Stimulated activated CD4-positive, alpha-beta T cell treated with anti-CD3 and anti-CD28 coated beads, Interleukin-15, amount 100 ng/mL, for 48 hours (primary cell): ENCODE measurements around the gene FCGBP.
A peak's percentile ranks its signal among the peaks of the same experiment; 100 is the strongest.

ENCODE experiments used
- DNase-seq, 2 donors: peaks; one replicate each; pipeline ENCODE4 v3.0.0-alpha.2; 2020; ENCODE audit warnings: low read depth in 2 of 2

FCGBP gene

GRCh38 chr19:39946532-39946931 lies 12.1 kb upstream of the FCGBP start:
- DNase-seq: no peak

DNA sequence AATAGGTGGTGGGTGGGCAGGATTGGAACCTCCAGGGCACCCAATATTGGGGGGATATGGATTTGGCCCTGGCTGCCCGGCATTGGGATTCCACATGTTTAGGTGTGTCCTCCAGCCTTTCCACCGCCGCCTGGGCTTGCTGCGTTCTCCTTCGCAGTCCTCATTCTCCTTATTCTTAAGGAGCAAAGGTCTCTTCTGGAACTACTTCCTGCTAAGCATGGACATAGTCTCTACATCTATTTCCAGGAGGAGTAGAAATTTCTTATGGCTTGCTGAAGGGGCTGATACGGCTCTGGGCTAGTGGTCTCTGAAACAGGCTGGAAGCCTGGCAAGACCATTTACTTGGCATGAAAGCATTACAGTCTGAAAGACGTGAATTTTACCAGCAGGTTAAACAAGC lies 9.2 kb upstream of the FCGBP start:
- DNase-seq: no peak

DNA sequence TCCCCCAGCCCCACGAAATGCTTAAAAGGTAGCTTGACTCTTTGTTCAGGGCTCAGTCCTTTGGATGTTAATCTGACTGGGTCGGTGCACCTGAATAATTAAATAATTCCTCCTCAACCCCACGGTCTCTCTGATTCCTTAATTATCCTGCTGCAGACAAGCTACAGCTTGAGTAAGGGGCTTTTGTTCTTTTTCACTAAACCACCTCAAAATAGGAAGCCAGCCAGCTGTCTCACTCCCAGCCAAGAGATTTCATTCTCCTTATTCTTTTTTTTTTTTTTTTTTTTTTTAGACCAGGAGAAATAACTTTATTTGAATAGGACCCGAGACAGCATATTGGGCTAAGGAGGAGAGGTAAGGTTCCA lies 7.9 kb upstream of the FCGBP start:
- no peak for DNase-seq

- DNase-seq: no peak
These were observed 7.4 kb upstream of the FCGBP start for GRCh38 chr19:39941615-39942365.

GRCh38 chr19:39941151-39941550 lies 6.7 kb upstream of the FCGBP start:
- DNase-seq: no peak

DNA sequence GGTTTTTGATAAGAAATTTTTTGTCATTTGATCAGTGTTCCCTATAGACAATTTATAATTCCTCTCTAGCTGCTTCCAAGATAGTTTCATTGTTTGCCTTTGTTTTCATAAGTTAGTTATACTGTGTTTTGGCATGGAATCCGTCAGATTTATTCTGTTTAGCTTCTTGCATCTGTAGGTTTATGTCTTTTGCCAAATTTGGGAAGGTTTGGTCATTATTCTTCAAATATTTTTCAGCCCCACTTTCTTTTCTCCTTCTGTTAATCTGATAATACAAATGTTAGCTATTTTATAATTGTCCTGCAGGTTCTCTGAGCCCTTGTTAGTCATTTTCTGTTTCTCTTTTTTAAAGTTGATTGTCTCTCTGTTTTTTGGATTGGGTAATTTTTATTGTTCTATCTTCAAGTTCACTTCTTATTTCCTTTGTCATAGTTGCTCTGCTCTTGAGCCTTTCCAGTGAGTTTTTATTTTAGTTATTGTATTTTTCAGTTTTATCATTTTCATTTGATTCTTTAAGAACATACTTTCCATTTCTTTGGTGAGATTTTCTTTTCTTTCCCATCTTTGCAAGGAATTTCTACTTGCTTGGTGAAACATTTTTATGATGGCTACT lies 5.9 kb upstream of the FCGBP start:
- DNase-seq: no peak

- no peak for DNase-seq
These were observed 5.1 kb upstream of the FCGBP start for GRCh38 chr19:39939556-39939955.

GRCh38 chr19:39937787-39938186 lies 3.4 kb upstream of the FCGBP start:
- DNase-seq: no peak

DNA sequence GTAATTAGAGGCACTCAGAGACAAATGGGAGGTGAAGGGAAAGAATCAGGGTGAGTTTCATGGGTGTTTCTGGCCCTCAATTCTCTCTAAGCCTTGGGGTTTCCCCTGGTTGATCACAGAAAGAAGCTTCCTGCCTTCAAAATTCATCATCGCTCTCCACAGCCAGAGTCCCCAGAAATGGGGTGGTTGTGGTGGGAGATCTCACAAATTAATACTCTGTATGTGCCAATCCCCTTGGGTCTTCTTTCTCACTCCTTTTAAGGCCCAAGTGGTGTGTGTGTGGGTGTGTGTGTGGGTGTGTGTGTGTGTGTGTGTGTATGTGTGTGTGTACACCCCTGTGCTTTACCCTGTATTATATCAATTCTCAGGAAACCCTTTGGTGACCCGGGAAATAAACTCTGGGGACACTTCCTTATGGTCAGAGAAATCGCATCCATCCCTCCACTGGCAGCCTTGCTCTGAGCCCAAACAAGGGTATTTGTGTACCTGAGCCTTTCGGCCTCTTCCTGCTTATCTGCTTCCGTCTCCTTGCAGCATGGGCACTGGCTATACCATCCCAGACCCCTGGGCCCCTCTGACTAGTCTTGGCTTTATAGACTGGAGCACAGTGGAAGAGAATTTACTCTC lies 2.8 kb upstream of the FCGBP start:
- DNase-seq: peak in 1 of 2 donors; percentile 40

GRCh38 chr19:39936622-39937021 lies 2.2 kb upstream of the FCGBP start:
- DNase-seq: no peak

- no peak for DNase-seq
These were observed 1.6 kb upstream of the FCGBP start for GRCh38 chr19:39936020-39936419.

DNA sequence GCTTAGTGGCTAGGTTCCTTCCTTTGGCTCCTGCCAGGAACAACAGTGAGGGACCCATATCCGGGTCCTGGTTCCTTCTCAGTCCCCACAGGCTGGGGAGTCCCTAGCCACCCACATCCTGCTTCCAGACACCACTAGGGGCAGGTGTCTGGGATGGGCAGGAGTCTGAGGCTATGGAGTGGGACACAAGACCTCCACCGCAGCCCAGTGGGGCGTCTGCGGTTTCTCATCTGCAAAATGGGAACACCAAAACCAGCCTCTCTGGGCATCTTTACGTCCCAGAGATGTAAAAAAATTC lies 879 bp upstream of the FCGBP start:
- DNase-seq: no peak

DNA sequence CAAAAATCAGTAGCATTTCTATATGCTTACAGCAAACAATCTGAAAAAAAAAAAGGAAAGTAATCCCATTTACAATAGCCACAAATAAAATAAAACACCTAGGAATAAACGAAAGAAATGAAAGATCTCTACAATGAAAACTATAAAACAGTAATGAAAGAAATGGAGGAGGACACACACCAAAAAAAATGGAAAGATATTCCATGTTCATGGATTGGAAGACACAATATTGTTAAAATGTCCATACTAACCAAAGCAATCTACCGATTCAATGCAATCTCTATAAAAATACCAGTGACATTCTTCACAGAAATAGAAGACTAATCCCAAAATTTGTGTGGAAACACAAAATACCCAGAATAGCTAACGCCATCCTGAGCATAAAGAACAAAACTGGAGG lies 4.7 kb downstream of the FCGBP start:
- DNase-seq: no peak

- no peak for DNase-seq
These were observed 6.1 kb downstream of the FCGBP start for GRCh38 chr19:39928357-39928725.

DNA sequence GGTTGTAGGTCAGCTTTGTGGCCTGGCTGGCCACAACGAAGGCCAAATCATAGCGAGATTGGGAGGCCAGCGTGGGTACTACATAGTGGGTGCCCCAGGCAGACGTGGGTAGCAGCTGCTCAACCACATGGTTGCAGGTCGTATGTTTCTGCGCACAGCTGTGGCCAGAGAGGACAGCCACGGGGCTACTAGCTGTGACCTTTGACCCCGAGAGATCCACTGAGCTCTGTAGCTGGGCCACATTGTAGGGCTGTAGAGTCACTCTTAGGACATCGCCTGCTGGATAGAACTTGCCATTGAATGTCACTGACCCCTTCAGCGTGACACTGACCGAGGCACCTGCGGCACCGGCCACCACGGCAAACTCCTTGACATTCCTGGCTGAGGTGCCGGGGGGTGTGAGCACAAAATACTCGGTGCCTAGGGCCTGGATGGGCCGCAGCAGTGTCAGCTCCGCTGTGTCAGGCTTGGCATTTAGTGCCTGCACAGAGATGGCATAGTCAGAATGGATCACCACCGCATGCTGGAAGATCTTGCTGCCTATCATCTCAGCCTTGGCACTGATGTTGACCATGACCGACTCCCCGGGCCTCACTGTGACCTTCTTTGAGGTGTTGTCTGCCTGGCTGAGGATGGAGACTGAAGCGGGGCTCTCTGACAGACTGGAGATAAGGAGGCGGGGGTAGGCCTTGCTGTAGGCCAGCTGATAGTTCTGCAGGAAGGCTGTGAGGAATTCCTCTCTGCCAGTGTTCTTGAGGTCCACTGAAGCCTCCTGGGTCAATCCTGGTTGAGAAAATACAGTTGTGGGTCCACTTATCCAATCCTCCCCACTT lies 6.7 kb downstream of the FCGBP start:
- no peak for DNase-seq

GRCh38 chr19:39927076-39927475 lies 7.4 kb downstream of the FCGBP start:
- DNase-seq: no peak

DNA sequence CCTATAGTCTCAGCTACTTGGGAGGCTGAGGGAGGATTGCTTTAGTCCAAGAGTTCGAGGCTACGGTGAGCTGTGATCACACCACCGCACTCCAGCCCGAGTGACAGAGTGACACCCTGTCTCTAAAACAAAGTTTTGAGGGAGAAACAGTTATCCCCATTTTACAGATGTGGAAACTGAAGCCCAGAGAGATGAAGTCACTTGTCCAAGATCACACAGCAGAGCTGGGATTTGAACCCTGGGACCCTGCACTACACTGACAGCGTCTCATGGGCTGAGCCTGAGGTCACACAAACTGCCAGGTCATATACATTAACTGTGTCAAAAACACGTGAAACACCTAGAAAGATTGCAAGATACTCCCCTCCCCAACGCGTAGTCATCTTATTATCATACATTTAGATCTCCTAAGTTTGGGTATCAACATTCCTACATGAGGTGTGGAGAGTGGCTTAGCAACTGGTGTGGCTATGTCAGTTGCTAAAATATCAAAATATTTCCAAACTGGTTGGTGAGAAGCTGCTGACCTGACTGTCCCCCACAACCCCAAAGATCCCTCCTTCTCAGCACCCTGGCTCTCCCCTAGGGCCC lies 8.2 kb downstream of the FCGBP start:
- no peak for DNase-seq

DNA sequence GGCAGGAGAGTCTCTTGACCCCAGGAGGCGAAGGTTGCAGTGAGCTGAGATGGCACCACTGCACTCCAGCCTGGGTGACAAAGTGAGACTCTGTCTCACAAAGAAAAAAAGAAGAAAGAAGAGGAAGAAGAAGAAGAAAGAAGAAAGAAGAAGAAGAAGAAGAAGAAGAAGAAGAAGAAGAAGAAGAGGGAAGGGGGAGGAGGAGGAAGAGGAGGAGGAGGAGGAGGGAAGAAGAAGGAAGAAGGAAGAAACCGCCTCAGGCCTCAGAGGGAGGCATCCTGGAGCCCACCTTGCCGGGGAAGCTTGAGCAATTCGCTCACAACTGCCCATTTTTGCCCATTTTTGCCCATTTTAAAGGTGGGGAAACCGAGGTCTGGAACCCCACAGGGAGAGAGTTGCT lies 9.5 kb downstream of the FCGBP start:
- no peak for DNase-seq

GRCh38 chr19:39924389-39924788 lies 10.0 kb downstream of the FCGBP start:
- no peak for DNase-seq

DNA sequence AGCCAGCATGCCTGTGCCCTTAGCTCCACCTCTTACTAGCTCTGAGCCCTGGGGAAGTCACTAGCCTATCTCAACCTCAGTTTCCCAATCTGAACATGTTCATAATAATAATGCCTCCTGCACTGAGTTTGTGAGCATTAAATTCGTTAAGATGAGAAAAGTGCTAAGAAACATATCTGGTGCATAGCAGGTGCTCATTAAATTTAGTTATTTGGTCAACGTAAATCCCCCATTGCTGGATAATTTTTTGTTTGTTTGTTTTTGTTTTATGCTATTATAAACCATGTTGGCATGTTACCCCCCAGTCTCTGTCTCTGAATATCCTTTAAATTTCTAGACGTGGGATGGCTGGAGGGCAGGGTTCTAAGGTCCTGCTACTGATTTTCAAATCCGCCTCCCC lies 10.6 kb downstream of the FCGBP start:
- no peak for DNase-seq

DNA sequence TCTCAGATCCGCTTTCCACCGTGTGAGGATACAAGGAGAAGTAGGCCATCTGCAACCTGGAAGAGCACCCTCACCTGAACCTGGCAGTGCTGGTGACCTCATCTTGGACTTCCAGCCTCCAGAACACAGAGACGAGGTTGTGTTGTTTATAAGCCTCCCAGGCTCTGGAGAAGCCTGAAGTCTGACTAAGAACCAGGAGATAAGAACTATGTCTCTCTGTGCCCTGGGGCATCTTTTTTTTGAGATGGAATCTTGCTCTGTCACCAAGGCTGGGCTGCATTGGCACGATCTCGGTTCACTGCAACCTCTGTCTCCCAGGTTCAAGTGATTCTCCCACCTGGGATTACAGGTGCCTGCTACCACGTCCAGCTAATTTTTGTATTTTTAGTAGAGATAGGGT lies 14.5 kb downstream of the FCGBP start:
- DNase-seq: no peak

DNA sequence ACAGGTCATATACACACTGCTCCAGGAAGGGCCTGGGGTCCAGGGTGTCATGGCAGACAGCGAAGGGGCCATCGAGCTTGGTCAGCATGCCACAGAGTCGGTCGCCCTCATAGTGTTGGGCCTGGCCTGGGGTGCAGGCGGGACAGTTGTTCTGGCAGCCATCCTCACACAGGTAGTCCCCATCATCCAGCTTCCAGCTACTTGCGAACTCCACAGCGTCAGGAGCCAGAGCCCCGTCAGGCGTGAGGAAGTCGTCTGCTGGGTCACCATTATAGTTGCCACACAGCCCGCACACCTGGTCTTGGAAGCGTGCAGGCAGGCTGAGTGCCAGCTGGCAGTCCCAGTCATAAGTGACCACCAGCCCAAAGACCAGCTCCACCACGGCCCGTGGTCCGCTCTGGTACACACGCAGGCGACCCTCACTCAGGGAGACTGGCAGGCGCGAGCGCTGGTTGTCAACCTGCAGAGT lies 16.2 kb downstream of the FCGBP start:
- no peak for DNase-seq
